OCI-LY7 (cell line): ENCODE measurements around the gene HSD17B14. TPM values are rescaled to one million over a fixed set of nuclear protein-coding genes. Genes with fewer than 3 reads are reported as not detected.

ENCODE experiments used
- BruUV-seq: library from RNA; stranded (reverse); fragments of 400-500 nt; replicated peaks from 2 replicates; lab custom pipeline; 2021; lab: Mats Ljungman, UMichigan
- CTCF ChIA-PET: fragments of 300-600 bp; sonication (Branson Sonifier 250); formaldehyde crosslinking; loops from one replicate; lab custom pipeline; 2022; ENCODE audit warnings: antibody characterized with exemption; ENCODE audit not compliant: unreplicated experiment; lab: Charles Lee
- POLR2A ChIA-PET: fragments of 300-600 bp; sonication (Branson Sonifier 250); formaldehyde crosslinking; loops from one replicate; lab custom pipeline; 2022; ENCODE audit warnings: antibody characterized with exemption; lab: Charles Lee
- DNase-seq: peaks from one replicate; pipeline ENCODE4 v3.0.0-alpha.2; 2015; ENCODE audit warnings: low spot score
- H2AFZ ChIP-seq: fragments of 200-600 bp; sonication (generic), shearing (Covaris generic); 2 replicates; pipeline ENCODE4 v1.6.1; 2014; ENCODE audit warnings: mild to moderate bottlenecking, antibody characterized with exemption, low read length, moderate library complexity
- H3K27ac ChIP-seq: fragments of 200-600 bp; sonication (generic); 2 replicates; pipeline ENCODE4 v1.5.1; 2014; ENCODE audit warnings: mixed run types, low read depth, mild to moderate bottlenecking, moderate library complexity, low read length, inconsistent platforms; ENCODE audit not compliant: poor library complexity, severe bottlenecking
- H3K36me3 ChIP-seq: fragments of 200-600 bp; sonication (generic); 2 replicates; pipeline ENCODE4 v1.6.1; 2014; ENCODE audit warnings: mild to moderate bottlenecking, antibody characterized with exemption, low read length, moderate library complexity, mixed read lengths; ENCODE audit not compliant: insufficient read depth
- H3K4me1 ChIP-seq: fragments of 200-600 bp; sonication (generic); 2 replicates; pipeline ENCODE4 v1.5.1; 2014; ENCODE audit warnings: mild to moderate bottlenecking, low read length; ENCODE audit not compliant: insufficient read depth, poor library complexity, severe bottlenecking
- H3K4me2 ChIP-seq: fragments of 200-600 bp; sonication (generic); 2 replicates; pipeline ENCODE4 v1.6.1; 2014; ENCODE audit warnings: mild to moderate bottlenecking, low read length
- H3K4me3 ChIP-seq: fragments of 200-600 bp; sonication (generic); 2 replicates; pipeline ENCODE4 v1.5.1; 2014; ENCODE audit warnings: mild to moderate bottlenecking, low read depth, low read length; ENCODE audit not compliant: poor library complexity, severe bottlenecking
- H3K79me2 ChIP-seq: fragments of 200-600 bp; sonication (generic); 2 replicates; pipeline ENCODE4 v1.6.1; 2016; ENCODE audit warnings: low read depth, mild to moderate bottlenecking, low read length, moderate library complexity, mixed read lengths; ENCODE audit not compliant: insufficient read depth
- H3K9me2 ChIP-seq: fragments of 200-600 bp; sonication (generic); 2 replicates; pipeline ENCODE4 v1.6.1; 2016; ENCODE audit warnings: mild to moderate bottlenecking, low read length, mixed read lengths; ENCODE audit not compliant: insufficient read depth
- H3K9me3 ChIP-seq: fragments of 200-600 bp; sonication (generic); 2 replicates; pipeline ENCODE4 v1.6.1; 2014; ENCODE audit warnings: mild to moderate bottlenecking, mixed run types, low read length, mixed read lengths
- H4K20me1 ChIP-seq: fragments of 200-600 bp; sonication (generic); 2 replicates; pipeline ENCODE4 v1.6.1; 2014; ENCODE audit warnings: mild to moderate bottlenecking, antibody characterized with exemption, low read length, moderate library complexity, mixed read lengths; ENCODE audit not compliant: insufficient read depth
- EZH2phosphoT487 ChIP-seq: fragments of 200-600 bp; sonication (generic); IDR thresholded peaks from 2 replicates; pipeline ENCODE4 v1.6.1; 2018; ENCODE audit warnings: low read depth, borderline replicate concordance, mild to moderate bottlenecking, mixed run types, antibody characterized with exemption, low read length, moderate library complexity, mixed read lengths
- intact Hi-C: fragments of 100-400 bp; cut with micrococcal nuclease; formaldehyde crosslinking; loops from one replicate; pipeline ENCODE4 v1.10.0; 2022; ENCODE audit not compliant: unreplicated experiment
- total RNA-seq, 2 experiments: library from RNA; depleted of rRNA in 1 of 2; stranded (reverse); fragments of >200 nt in 1 of 2; shearing (Covaris generic) in 1 of 2; gene quantifications; 2 replicates each; pipeline ENCODE4 v1.2.3, GENCODE V29; 2014 to 2022
- TF ChIP-seq, protein P1 (sequence below): fragments of 200-600 bp; sonication (generic); conservative IDR thresholded peaks from 2 replicates; pipeline ENCODE4 v1.5.1; 2014; ENCODE audit warnings: mild to moderate bottlenecking, antibody characterized with exemption, low read length, moderate library complexity, mixed read lengths

The HSD17B14 gene
- total RNA-seq, 2 experiments from 2014 or later = 1.8 to 4.5 TPM

GRCh38 chr19:48837051-48837524 lies 797 bp upstream of the HSD17B14 start:
- peak overlapping the region; percentile 66 for H3K4me3 ChIP-seq
- H3K79me2 ChIP-seq = no peaks in the 10 kb centered on the region
- DNase-seq = peak; percentile 90
- no peaks in the 10 kb centered on the region for H4K20me1 ChIP-seq
- peaks cover 20% of the 10 kb centered on the region for H3K4me1 ChIP-seq
- no peak for TF ChIP-seq EZH2phosphoT487
- TF ChIP-seq, protein P1, sequence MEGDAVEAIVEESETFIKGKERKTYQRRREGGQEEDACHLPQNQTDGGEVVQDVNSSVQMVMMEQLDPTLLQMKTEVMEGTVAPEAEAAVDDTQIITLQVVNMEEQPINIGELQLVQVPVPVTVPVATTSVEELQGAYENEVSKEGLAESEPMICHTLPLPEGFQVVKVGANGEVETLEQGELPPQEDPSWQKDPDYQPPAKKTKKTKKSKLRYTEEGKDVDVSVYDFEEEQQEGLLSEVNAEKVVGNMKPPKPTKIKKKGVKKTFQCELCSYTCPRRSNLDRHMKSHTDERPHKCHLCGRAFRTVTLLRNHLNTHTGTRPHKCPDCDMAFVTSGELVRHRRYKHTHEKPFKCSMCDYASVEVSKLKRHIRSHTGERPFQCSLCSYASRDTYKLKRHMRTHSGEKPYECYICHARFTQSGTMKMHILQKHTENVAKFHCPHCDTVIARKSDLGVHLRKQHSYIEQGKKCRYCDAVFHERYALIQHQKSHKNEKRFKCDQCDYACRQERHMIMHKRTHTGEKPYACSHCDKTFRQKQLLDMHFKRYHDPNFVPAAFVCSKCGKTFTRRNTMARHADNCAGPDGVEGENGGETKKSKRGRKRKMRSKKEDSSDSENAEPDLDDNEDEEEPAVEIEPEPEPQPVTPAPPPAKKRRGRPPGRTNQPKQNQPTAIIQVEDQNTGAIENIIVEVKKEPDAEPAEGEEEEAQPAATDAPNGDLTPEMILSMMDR = no peak
- H2AFZ ChIP-seq = peak overlapping the region; percentile 61
- no peak overlapping the region for H3K27ac ChIP-seq
- H3K4me2 ChIP-seq = peak overlapping the region; percentile 84
- no peaks in the 10 kb centered on the region for H3K9me3 ChIP-seq
- H3K9me2 ChIP-seq = no peaks in the 10 kb centered on the region
- ChIA-PET CTCF (interaction anchor here (0.9 to 1.3 kb wide), 2 partner anchors 41 to 117 kb away, joined by 3 to 5 read pairs; no protein-coding TSS in a partner anchor), POLR2A (interaction anchor here (0.5 to 2.2 kb wide), 5 partner anchors 23 to 141 kb away, joined by 3 to 6 read pairs (median 6); partner anchors contain the start of gene FUT2)
- intact Hi-C loops = loop anchor here (1.0 kb wide), 1 partner anchor 134 kb away; no protein-coding TSS in a partner anchor
- no peaks in the 10 kb centered on the region for H3K36me3 ChIP-seq
- no TSS peak for BruUV-seq

GRCh38 chr19:48835734-48836088 lies 580 bp downstream of the HSD17B14 start:
- H3K9me3 ChIP-seq = no peaks in the 10 kb centered on the region
- peaks cover 20% of the 10 kb centered on the region for H3K4me1 ChIP-seq
- no TSS peak for BruUV-seq
- TF ChIP-seq, protein P1 = peak; percentile 89
- TF ChIP-seq EZH2phosphoT487 = no peak
- peak overlapping the region; percentile 37 for H3K27ac ChIP-seq
- H3K79me2 ChIP-seq = no peaks in the 10 kb centered on the region
- H3K9me2 ChIP-seq = no peaks in the 10 kb centered on the region
- peak overlapping the region; percentile 66 for H3K4me3 ChIP-seq
- H2AFZ ChIP-seq = peak overlapping the region; percentile 61
- H4K20me1 ChIP-seq = no peaks in the 10 kb centered on the region
- ChIA-PET CTCF (interaction anchor here (0.7 to 1.2 kb wide), 2 partner anchors 19 to 135 kb away, joined by 3 read pairs; no protein-coding TSS in a partner anchor), POLR2A (interaction anchor here (0.6 to 2.2 kb wide), 2 partner anchors 30 to 40 kb away, joined by 3 to 6 read pairs; no protein-coding TSS in a partner anchor)
- peak overlapping the region; percentile 84 for H3K4me2 ChIP-seq
- H3K36me3 ChIP-seq = no peaks in the 10 kb centered on the region
- intact Hi-C loops = loop anchor here (1.0 kb wide), 2 partner anchors 40 to 47 kb away; no protein-coding TSS in a partner anchor
- DNase-seq = peak; percentile 94

DNA sequence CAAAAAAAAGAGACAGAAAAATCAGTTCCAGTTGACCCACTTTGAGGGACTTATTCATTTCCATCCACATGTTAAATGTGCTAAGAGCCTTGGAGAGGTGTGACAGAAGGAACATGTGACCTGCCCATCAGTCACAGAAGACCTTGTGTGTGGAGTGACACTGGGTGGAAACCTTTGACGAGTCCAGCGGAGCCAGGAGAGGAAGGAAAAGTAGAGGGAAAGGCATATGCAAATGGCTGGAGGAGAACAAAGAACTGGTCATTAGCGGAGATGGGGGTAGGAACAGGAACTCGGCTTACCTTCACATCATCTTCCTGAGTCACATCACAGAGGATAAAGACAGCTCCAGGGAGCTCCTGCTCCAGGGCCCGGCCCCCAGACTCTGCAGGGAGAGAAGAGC lies 2.3 kb downstream of the HSD17B14 start:
- no peak overlapping the region for H3K4me3 ChIP-seq
- H3K4me2 ChIP-seq = no peak overlapping the region
- intact Hi-C loops = no loop called here
- H3K9me3 ChIP-seq = no peaks in the 10 kb centered on the region
- H3K27ac ChIP-seq = no peak overlapping the region
- DNase-seq = no peak
- H3K9me2 ChIP-seq = no peaks in the 10 kb centered on the region
- no peaks in the 10 kb centered on the region for H3K36me3 ChIP-seq
- H2AFZ ChIP-seq = no peak overlapping the region
- H3K4me1 ChIP-seq = peaks cover 20% of the 10 kb centered on the region
- POLR2A ChIA-PET = interaction anchor here (0.9 kb wide), 1 partner anchor 22 kb away, joined by 3 read pairs; no protein-coding TSS in a partner anchor
- CTCF ChIA-PET = no interaction called here
- no peak for TF ChIP-seq EZH2phosphoT487
- no TSS peak for BruUV-seq
- no peaks in the 10 kb centered on the region for H4K20me1 ChIP-seq
- no peaks in the 10 kb centered on the region for H3K79me2 ChIP-seq
